LoVo (cell line): ENCODE measurements around the gene AKAP6.
"Not testable (repeated sequence)": the region's sequence is repeated elsewhere in the genome, so short reads cannot be mapped to it uniquely, and the experiment has no call there.

ENCODE experiments used
- DNase-seq: peaks from one replicate; pipeline ENCODE4 v3.0.0-alpha.2; 2016; ENCODE audit warnings: low spot score

AKAP6 gene

DNA sequence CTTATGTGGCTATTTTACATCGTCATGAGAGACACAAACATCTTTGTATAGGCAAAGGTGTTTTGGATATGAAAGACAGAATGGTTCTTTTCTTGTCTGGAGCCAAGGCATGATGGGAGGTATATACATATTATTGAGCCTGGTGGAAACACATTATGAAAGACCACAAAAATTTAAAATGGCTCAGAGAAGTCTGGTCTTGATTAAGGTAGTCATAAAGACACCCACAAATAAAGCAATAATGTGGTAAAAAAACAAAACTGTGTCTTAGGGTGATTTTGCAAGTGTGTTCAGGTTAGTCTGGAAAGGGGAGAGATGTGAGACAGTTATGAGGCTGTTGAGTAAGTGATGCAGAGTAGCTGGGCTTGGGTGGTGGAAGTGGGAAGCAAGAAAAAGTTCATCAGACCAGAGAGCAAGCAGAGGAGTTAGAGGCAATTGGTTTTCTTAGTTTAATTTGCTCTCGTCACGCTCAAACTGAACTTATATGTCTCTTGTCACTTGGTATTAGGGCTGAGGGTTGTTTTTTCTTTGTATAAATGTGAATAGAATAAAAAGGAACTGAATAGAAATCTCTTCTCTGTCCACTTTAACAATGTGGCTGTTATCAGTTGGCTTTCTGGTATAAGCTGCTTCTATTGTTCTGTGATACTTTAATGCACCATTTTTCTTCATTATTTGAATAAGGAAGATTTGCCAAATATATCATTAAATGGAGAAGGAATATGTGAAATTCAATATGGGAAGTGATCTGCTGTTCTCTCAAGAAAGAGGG is 115.0 kb downstream of the AKAP6 start:
- DNase-seq = no peak

DNA sequence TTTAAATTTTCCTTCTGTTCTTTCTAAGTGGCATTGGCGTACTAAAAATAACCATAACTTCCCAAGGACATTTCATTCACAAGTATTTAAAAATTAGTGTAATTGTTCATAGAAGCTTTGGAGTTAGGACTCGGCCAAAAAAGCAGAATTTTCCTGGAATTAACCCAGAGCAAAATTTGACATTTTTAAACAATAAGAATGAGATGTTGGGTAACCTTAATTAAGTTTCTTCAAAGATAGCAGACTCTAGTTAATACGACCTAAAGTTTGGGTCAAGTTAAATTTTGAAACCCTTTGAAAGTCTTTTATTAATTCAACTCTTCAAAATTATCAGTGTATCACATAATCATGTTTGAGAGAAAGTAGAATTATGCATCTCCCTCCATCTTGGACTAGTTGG is 118.3 kb downstream of the AKAP6 start:
- DNase-seq = no peak

DNA sequence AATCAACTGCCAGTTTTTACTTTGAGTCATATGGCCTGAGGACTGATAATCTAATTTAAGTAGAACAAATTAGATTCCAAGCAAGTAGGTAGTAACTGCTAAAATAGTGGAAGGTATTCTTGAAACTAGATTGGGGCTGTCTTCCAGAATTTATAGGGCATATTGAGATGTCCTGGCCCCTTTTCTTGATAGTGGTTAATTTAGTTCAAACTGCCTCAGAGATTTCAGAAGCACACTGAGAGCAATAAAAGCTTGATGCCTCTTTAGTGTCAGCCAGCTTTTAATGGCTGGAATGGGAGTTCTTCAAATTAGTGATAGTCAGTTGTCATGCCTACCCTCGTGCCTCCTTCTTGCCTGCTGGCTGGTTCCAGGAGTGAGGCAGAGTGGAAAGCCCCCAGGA is 120.5 kb downstream of the AKAP6 start:
- no peak for DNase-seq

DNA sequence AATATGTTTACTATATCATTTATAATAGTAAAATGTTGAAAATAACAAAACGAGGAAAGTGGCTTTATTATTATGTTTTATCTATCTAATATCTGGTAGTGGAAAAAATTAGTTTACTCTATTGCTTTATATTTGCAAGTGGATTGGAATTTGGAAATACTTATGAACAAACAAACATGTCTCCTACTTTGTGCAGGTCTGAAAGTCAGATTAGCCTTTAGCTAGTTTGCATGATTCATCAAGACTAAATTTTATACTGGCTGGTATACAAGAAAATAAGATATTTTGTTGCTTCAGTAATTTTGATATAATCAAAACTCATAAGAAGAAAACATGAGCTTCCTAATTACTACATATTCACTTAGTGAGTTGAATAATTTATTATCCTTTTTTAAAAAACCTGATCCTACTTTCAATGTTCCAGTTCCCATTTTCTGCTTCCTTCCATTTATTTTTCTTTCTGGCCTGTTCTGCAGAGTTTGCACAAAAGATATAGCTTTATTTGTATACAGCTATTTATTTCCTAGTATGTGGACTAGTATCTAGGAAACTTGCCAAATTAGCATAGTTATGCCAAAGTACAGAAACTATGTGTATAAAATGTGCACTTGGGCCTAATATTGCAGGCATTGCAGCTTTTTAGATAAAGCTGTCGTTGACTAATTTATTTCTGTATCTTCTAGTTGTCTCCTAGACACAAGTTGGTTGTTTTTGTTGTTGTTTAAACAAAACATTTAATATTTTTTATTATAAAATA is 122.0 kb downstream of the AKAP6 start:
- DNase-seq = no peak

DNA sequence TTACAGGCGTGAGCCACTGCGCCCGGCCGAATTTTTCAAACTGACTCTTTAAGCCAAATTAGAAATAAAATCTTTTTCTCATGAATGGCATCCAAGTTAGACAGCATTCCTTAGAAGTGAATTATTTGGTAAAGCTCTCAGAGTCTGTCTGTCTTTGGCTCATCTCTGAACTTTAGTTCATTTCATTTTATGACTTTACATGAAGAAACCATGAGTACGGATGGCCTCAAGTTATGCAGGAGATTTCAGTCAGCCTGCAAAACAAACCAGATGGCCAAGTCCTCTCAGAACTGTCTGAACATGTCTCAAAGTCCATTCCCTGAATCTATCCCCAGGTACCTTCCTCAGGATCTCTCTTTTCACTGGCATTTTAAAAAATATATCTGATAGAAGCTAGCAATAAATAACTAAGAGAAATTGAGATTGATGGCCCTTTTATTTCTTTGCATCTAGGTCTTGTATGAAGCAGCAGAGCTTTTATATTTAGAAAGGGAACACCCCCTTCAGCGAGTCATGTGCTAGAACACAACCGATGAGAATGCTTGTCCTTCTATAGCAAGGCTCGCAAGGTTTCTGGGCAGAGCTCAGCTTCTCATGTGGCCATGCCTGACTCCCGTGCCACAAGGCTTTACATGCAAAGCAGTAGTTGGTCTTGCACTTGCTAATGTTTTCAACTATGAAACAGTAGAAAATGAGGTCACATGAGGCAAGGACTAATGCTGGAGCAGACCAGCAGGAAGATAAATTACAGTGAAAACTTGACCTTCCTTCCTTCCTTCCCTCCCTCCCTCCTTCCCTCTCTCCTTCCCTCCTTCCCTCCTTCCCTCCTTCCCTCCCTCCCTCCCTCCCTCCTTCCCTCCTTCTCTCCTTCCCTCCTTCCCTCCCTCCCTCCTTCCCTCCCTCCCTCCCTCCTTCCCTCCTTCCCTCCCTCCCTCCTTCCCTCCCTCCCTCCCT is 125.0 kb downstream of the AKAP6 start:
- DNase-seq = no peak

DNA sequence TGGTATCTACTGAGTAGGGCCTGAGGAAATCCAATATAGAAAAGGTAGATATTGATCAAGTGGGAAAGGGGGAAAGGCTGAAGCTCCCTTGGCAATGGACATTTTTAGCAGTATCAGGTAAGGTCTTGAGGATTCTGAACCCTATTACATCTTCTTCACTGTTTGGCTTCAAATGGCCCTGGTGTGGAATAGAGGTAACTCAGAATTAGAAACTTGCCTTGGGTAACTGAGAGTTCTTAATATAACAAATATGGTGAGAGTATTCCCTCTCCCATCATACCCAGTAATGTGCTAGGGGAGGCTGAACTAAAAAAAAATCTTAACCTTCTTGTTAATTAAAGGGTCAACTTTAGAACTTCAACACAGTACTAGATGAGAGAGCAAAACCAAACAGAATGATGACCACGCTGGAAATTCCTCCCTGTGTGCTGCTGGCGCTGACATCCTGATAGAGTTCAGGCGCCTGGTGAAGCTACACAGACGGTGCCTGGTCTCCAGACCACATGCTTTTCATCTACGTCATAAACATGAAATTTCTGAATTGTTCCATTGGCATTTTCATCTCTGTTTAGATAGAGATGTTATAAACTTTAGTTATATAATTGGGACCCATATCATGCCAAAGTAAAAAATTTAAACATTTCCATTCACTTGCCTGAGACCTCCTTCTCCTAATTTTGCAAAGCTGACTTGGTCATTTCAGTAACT is 128.3 kb downstream of the AKAP6 start:
- DNase-seq = no peak

DNA sequence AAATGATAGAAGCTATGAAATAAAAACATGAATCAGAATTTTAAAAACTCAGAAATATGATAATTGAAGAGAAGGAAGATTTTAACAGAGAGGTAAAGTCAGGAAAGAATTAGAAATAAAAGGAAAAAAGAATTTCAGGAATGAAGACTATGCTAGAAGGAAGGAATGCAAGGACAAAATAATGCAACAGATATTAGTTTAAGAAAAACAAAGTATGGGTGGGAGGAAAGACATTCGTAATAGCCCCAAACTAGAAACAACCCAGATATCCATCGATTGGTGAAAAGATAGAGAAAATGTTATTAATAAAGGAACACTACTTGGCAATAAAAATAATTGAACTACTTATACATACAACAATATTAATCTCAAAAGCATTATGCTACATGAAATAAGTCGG is 129.6 kb downstream of the AKAP6 start:
- DNase-seq = no peak

DNA sequence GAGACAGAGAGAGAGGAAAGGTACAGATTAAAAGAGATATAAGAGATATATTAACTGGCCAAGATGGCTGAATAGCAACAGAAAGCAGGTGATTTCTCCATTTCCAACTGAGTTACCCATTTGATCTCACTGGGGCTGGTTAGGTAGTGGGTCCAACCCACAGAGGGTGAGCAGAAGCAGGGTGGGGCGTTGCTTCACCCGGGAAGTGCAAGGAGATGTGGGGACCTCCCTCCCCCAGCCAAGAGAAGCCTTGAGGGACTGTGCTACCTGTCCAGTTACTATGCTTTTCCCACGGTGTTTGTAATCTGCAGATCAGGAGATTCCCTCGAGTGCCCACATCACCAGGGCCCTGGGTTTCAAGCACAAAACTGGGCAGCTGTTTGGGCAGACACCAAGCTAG is 131.2 kb downstream of the AKAP6 start:
- no peak for DNase-seq

DNA sequence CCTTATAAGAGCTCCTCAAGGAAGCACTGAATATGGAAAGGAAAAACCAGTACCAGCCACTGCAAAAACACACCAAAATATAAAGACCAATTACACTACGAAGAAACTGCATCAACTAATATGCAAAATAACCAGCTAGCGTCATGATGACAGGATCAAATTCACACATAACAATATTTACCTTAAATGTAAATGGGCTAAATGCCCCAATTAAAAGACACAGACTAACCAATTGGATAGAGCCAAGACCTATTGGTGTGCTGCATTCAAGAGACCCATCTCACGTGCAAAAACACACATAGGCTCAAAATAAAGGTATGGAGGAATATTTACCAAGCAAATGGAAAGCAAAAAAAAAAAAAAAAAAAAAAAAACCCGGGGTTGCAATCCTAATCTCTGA is 133.5 kb downstream of the AKAP6 start:
- not testable (repeated sequence) for DNase-seq

DNA sequence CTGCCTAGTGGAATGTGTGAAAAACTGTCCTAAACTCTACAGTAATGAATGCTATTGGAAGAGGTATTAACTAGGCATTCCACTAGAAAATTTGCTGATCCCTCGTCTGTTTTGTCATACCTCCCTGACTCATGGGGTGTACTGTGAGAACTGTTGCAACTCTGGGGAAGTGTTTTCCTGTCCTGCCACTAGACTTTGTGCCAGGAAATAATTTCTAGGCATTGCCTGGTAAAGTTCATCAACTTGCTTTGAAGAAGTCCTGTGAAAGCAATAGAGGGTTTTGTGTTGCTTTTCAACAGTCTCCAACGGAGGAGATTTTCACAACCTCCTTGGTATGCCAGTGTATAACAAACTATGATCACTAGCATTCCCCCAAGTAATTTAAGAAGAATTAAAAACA is 139.9 kb downstream of the AKAP6 start:
- DNase-seq = peak; percentile 8

DNA sequence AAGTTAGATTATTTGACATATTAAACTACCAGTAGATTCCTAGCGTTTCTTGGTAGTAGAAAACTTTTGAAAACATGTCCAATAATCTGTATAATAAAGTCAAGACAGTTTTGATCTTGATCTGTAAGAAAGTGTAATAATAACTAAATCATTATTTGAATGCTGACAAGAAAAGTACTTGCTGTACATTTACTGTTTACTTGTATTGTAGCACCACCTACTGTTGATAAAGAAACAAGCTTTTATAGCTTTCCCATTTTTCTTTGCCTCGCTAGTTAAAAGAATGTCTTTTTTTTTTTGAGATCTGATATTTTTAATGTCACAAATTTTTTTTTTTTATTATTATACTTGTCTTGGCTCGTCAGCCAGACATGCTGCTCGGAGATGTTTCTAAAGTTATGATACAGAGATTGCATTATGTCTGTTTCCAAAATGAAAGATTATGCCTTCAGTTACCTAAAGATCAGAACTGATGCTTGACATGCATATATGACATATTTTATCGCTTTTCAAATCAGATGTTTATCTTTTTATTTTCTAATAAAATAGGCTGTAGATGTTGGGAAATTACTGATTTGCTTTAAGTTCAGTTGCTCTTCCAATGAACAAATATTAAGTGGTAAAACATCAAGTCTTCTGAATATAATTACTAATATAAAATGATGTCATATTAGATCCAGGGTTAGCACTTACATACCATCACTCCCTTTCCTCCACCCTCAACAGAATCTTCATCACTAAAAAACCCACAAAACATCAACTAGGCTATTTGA is 140.5 kb downstream of the AKAP6 start:
- peak; percentile 66 for DNase-seq

DNA sequence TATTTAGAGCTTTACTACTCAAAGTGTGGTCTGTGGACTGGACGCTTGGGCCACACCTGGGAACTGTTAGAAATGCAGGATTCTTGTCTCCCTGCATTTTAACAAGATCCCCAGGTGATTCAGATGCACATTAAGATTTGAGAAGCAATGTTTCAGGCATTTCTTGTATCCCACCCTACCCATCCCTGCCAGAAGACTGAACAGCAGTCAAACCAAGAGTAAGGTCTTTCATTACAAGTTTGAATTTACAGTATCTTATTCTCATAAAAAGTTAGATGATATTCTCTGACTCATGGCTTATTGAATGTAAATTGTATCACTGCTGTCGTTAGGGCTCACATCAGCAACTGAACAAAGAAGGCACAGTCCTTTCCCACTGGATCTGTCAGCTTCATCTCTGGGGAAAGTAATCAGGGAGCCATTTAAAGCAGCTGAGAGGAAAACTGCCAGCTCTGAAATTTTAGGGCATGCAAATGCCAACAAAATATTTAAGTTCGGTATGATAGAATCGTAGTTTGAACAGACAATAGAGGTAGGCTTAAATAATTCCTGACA is 141.1 kb downstream of the AKAP6 start:
- DNase-seq = no peak

DNA sequence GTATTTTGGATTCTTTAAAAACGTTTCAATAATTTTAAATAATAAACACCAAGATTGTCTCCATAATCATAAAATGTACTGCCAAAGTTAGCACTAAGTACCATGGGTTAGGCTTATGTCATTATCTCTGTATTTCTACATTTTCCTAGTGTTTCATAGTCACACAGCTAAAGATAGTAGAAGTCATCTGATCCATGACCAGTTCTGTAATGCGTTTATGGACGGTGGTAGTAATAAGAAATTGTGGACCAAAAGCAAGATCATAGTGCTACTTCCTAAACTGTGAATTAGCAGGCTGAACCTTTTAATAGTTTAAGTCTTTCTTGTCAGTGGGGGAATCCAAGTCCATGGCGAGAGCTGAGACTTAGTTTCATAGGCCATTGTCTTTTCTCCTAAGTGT is 142.1 kb downstream of the AKAP6 start:
- no peak for DNase-seq

DNA sequence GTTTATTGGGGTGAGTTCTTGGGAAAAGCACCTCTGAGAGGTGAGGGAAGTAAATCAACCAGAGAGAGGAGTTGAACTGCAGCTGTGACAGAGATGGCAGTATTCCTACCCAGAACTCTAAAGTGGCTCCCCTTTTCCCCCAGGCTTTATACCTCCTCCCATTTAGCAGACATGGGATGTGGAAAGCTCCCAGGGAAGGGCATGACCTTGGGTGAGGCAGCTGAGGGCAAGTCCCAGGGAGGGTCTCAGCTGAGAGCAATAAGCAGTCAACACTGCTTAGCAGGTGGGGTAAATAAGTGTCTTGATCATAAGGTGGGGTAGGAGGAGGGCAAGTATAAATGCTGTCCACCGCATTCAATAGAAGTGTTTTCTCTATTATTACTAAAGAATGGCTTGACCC is 143.0 kb downstream of the AKAP6 start:
- no peak for DNase-seq

DNA sequence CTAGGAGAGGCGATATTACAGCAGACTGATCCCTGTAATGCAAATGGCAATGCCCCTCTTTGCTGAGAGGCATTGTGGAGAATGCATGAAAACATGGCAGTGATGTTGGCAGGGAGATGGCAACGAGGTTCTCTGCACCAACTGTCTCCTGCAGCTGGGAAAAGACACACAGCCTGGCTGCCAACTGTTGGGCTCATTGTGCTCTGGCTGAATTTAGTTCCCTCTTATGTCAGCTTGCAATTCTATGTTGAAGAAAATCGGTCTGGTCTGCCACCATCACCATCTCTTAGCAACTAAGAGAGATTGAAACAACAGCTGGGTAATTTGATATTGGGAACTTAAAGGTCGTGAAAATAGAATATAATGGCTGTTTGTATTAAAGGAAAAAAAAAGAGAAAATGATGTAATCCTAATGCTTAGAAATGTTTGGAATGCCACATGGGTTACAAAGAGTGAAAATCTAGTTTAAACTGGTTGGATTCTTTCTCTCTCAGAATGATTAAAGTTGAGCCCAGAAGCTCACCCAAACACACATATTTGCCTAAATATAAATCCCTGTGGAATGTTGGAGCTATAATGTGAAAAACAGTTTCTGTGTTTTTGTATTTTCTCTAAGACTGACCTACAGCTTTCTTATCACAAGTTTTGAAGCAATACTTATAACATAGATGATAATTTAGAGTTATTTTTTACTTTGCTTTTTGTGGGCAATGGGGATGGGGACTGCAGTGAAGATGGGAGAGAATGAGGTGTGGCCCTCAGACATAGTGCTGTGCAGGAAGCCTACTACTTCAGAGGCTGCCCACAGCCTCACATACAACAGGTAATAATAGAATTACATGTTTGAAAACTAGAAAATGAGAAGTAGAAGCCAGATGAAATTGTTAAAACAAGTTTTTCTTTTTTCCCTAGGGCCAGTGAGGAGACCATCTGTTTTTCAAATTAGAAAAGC is 143.7 kb downstream of the AKAP6 start:
- no peak for DNase-seq

DNA sequence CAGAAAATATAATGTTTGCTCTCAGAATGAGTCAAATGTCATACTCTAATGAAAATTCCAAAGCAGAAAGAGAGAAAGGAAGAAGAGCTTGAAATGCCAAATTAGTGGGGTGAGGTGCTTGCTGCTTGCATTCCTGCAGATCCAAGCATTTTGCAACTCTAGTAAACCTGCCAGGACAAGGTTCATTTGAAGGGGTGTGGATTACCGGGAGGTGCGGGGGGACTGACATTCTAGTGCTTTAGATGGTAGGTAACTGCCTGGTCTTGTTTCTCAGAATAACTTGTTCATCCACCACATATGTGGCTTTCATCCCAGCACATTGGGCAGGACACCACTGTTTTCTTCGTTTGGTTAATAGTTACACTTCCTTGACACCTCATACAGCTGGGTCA is 144.4 kb downstream of the AKAP6 start:
- peak; percentile 65 for DNase-seq

DNA sequence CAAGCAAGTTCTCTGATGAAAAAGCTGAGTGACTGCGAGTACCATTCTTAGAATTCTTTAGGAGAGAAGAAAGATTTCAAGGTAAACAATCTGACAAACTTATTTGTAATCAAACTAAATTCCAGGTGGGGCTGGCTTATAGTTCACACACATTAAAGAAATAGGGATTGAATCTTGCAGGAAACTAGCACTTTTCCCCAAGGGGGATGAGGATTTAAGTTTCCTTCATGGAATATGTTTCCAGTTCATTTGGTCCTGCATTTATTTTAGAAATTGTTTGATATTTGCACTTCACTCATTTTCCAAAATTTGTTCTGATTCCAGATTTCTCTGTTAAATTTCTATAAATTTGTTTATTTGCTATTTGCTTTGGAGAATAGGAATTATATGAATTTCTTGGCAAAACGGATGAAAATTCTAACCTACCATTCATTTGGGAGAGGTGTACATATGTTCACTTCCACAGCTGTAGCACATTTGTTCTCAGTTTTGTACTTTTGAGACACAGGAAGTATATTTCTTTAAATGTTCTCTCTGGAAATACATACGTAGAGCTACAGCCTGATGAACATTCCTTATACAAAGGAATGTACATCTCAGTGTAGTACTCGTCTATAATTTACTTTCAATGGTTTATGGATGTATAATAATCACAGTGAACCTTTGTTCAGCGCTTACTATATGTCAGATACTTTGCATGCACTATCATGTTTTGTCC is 145.5 kb downstream of the AKAP6 start:
- DNase-seq = no peak

DNA sequence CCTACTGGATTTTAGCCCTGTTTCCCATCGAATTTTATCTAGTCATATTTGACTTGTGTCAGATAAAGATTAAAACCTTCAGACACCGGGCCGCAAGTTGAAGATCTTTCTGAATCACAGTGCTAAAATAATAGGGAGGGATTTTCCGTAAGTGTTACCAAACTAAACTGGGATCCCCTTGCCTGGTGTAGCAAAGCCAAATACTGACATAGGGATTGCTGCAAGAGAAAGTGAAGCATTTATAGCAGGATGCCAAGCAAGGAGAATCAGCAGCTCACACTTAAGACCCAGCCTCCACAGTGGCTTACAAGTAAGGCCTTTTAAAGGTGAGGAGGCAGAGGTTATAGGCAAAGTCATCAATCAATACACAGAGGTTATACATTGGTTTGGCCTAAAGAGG is 147.4 kb downstream of the AKAP6 start:
- DNase-seq = no peak

DNA sequence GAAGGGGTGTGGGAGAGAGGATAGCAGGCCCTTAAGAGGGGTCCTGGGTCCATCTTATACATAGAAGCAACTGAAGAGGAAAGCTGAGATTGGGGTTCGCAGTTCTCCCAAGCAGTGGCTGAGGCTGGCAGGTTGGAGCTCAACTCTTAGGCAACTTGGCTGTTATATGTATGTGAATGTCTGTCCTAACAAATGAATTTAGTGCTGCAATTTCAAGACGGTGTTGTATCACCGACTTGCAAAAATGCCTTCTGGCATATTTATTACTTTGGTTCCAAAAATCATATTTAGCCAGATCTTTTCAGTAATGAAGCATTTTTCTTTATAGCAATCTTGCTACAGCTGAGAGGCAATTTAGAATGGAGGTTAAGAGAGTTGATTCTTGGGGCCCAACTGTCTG is 148.3 kb downstream of the AKAP6 start:
- no peak for DNase-seq
